K562 (cell line): Measurements from ENCODE around the gene ANKZF1. TPM values are rescaled to one million over a fixed set of nuclear protein-coding genes. Genes with fewer than 3 reads are reported as not detected.

Source experiments
- DACH1 ChIP-seq: fragments of 450-650 bp; IDR thresholded peaks from 2 replicates; pipeline ENCODE4 v1.6.1; 2018; ENCODE audit not compliant: partially characterized antibody
- ELK3 ChIP-seq: fragments of 450-650 bp; formaldehyde crosslinking; IDR thresholded peaks from 2 replicates; pipeline ENCODE4 v1.4.0; 2020; ENCODE audit warnings: mild to moderate bottlenecking
- FOXO4 ChIP-seq: fragments of 450-650 bp; formaldehyde crosslinking; IDR thresholded peaks from 2 replicates; pipeline ENCODE4 v1.4.0; 2020; ENCODE audit warnings: mild to moderate bottlenecking, moderate library complexity
- GTF2B ChIP-seq: IDR thresholded peaks from 2 replicates; pipeline ENCODE4 v1.6.1; 2011; ENCODE audit not compliant: insufficient read length; ENCODE audit errors: extremely low read depth
- GTF3C2 ChIP-seq: IDR thresholded peaks from 3 replicates; pipeline ENCODE4 v1.6.1; 2011; ENCODE audit warnings: borderline replicate concordance, mild to moderate bottlenecking, moderate library complexity; ENCODE audit not compliant: insufficient read length; ENCODE audit errors: extremely low read depth
- HMGN3 ChIP-seq: IDR thresholded peaks from 2 replicates; pipeline ENCODE4 v1.6.1; 2011; ENCODE audit warnings: borderline replicate concordance, low read depth, mild to moderate bottlenecking, mixed read lengths, low read length; ENCODE audit not compliant: insufficient read length; ENCODE audit errors: extremely low read depth
- HMGXB4 ChIP-seq: sonication (generic); formaldehyde crosslinking; IDR thresholded peaks from 2 replicates; pipeline ENCODE4 v1.8.1; 2023; ENCODE audit warnings: mild to moderate bottlenecking, missing genetic modification reagents
- HNRNPH1 ChIP-seq: fragments of 200-400 bp; formaldehyde crosslinking; optimal IDR thresholded peaks from 2 replicates; pipeline ENCODE3; 2017; ENCODE audit warnings: low read depth, mild to moderate bottlenecking, low read length, moderate library complexity
- MCM3 ChIP-seq: fragments of 450-650 bp; IDR thresholded peaks from 2 replicates; pipeline ENCODE4 v1.6.1; 2016
- MXI1 ChIP-seq: IDR thresholded peaks from 2 replicates; pipeline ENCODE4 v1.6.1; 2011; ENCODE audit warnings: low read depth, mild to moderate bottlenecking, improper control_type of control experiment, low read length
- NCOA1 ChIP-seq: fragments of 450-650 bp; IDR thresholded peaks from 2 replicates; pipeline ENCODE4 v1.6.1; 2016; ENCODE audit warnings: low read depth
- NFIX ChIP-seq: fragments of 250-450 bp; sonication (Bioruptor Pico); IDR thresholded peaks from 2 replicates; pipeline ENCODE4 v1.4.0; 2020; ENCODE audit warnings: low read depth, mild to moderate bottlenecking, moderate library complexity
- RFX5 ChIP-seq: IDR thresholded peaks from 2 replicates; pipeline ENCODE4 v1.6.1; 2011; ENCODE audit warnings: low read depth, mild to moderate bottlenecking, improper control_type of control experiment, low read length
- TBP ChIP-seq: optimal IDR thresholded peaks from 2 replicates; pipeline ENCODE3; 2011; ENCODE audit warnings: low read depth, low read length, improper control_type of control experiment
- ZNF277 ChIP-seq: fragments of 250-450 bp; sonication (Bioruptor Pico); IDR thresholded peaks from 2 replicates; pipeline ENCODE4 v1.8.0; 2022; ENCODE audit warnings: inconsistent platforms, mild to moderate bottlenecking, moderate library complexity, borderline replicate concordance
- ZNF583 ChIP-seq: fragments of 250-450 bp; sonication (Bioruptor Pico); IDR thresholded peaks from 2 replicates; pipeline ENCODE4 v1.4.0; 2020
- ZNF668 ChIP-seq: fragments of 250-450 bp; sonication (Bioruptor Pico); IDR thresholded peaks from 2 replicates; pipeline ENCODE4 v1.8.0; 2022; ENCODE audit warnings: mild to moderate bottlenecking, inconsistent platforms
- polyA plus RNA-seq, 8 experiments: library from polyadenylated mRNA; depleted of rRNA in 4 of 8; stranded (reverse) in 5 of 8; unstranded in 3 of 8; fragments of >200 nt; fragmentation: Nextera tagmentation in 2 of 8; fragmentation: Illumina TruSeq in 1 of 8; extraction: Ambion mirVana in 2 of 8; extraction: Trizol in 1 of 8; gene quantifications; 2 replicates each; pipeline versions ENCODE4 v1.2.1 to v1.2.3, GENCODE V29; 2011 to 2014; ENCODE audit warnings: inconsistent platforms in 1 of 8, missing spikeins in 1 of 8
- total RNA-seq, 7 experiments: library from RNA; depleted of rRNA in 6 of 7; stranded (reverse); fragments of >200 nt in 6 of 7; fragmentation: Illumina TruSeq in 2 of 7; extraction: Trizol in 2 of 7; gene quantifications; 2 replicates each; pipeline versions ENCODE4 v1.2.1 to v1.2.3, GENCODE V29; 2011 to 2021; ENCODE audit warnings: low replicate concordance in 1 of 7

Gene ANKZF1
- total and polyA plus RNA-seq, 9 of the 15 experiments (the other 6 are each of a cell fraction or from before 2014, with no cell fraction given) = 3.1 to 60.6 (median 31.0) TPM

GRCh38 chr2:219279151-219279915 lies 49.7 kb downstream of the ANKZF1 start, which contains the start of gene DNAJB2 (continued):
- TF ChIP-seq GTF3C2 (no peak), MCM3 (no peak), NFIX (CRISPR knock-in tag) (no peak), HMGN3 (peak; percentile 100), FOXO4 (CRISPR knock-in tag) (no peak), RFX5 (no peak), ELK3 (CRISPR knock-in tag) (no peak), HMGXB4 (CRISPR knock-in tag) (no peak), NCOA1 (peak; percentile 92), HNRNPH1 (no peak), ZNF668 (CRISPR knock-in tag) (peak; percentile 17; the same call in 1 of the 2 replicates), DACH1 (peak; percentile 96), MXI1 (peak; percentile 86; the same call in 1 of the 2 replicates), GTF2B (no peak), ZNF277 (CRISPR knock-in tag) (no peak), TBP (no peak), ZNF583 (CRISPR knock-in tag) (peak; percentile 87)
